ENCODE results near the gene OLFML2B.

OLFML2B gene

DNA sequence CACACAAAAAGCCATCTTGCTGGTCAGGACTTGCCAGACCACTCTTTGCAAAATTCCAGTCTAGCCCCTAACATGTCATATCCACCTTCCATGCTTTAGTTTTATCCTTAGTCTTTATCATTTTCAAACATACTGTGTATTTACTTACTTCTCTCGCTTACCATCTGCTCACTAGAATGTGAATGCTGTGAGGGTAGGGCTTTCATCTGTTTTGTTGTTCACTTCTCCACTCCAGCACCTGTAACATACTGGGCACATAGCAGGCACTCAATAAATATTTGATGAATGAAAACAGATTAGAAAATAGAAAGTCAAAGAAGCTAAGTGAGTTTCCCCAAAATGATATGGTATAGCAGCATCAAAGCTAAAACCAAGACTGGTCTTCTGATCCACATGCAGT lies 79.9 kb downstream of the OLFML2B start:
- no peak for DNase-seq

DNA sequence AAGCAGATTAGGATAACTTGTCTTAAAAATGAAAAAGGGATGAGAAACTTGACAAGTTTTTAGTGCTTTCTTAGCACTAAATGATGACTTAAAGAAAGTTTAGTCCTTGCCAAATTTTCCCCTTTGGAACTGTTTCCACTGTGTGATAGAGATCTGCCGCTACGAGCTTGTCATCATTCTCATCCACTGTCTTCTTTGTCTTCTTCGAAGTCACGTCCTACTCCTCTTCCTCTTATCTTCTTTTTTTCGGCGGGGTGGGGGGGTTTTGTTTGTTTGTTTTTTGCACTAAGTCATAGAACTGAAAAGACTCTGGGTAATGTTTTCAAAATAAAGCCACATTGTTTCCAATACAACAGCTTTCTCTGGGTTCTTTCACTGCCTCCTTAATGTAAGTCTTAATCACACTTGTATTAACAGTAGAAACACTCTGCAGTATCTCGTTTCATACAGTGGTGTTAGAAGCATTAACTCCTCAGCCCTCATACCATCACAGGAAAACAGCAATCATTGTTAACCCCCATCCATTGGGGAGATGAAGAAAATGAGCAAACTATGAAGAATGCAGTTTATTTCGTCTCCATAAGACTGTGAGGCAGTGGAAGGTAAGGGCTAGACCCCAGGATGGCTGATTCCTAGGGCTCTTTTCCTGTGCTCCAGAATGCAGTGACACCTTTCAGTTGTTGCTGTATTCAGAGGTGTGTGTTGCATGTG lies 81.8 kb downstream of the OLFML2B start:
- no peak for DNase-seq

DNA sequence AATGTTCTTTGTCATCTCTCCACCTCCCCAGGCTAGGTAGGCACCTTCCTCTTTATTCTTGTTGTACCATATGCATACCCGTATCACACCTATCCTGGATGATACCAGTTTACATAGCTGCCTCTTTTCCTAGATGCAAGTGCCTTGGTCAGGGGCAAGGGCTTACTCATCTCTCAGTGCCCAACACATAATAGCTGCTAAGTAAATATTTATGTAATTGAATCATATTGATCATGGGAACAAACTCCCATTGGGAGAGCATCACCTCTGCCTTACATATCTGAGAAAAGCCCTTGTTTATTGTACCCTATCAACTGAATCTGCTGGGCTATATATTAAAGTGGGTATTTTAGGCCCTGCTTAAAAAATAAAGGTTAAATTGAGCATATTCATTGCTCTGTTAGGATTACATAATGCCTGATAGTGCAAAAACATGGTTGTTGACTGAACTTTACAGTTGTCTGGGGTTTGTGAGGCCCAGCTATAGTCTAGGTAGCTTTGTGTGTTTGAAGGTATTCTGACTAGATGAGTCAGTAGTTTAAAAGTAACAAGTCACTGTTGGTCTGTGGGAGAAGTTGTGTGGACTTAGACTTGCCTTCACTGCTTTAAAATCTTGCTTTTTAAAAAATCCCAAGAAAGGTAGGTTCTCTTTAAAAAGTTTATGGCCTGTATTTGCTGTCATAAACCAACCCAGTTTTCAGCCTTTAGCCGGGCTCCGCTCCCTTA lies 82.6 kb downstream of the OLFML2B start:
- no peak for DNase-seq

GRCh38 chr1:161936786-161937185 lies 86.9 kb downstream of the OLFML2B start:
- no peak for DNase-seq

GRCh38 chr1:161935264-161935663 lies 88.4 kb downstream of the OLFML2B start:
- DNase-seq = no peak

GRCh38 chr1:161933592-161934588 lies 89.8 kb downstream of the OLFML2B start:
- DNase-seq = no peak
